AG04450 (cell line): ENCODE data around the gene STYK1. TPM values are rescaled to one million over a fixed set of nuclear protein-coding genes. Genes with fewer than 3 reads are reported as not detected.

ENCODE experiments used
- CTCF ChIA-PET: fragments of 300-600, 350-600 bp; formaldehyde crosslinking; extraction: SDS; loops from one replicate; lab custom pipeline; 2022; ENCODE audit warnings: antibody characterized with exemption, inconsistent platforms; lab: Charles Lee
- POLR2A ChIA-PET: fragments of 350-600 bp; formaldehyde crosslinking; extraction: SDS; loops from one replicate; lab custom pipeline; 2021; ENCODE audit warnings: antibody characterized with exemption, inconsistent platforms; lab: Yijun Ruan, JAX
- DNase-seq: peaks from one replicate; pipeline ENCODE4 v3.0.0-alpha.2; 2011; ENCODE audit warnings: low read depth, low spot score
- H3K27ac ChIP-seq: one replicate; pipeline ENCODE4 v1.5.1; 2012; ENCODE audit warnings: low read depth, low read length, control low read depth
- H3K27me3 ChIP-seq: one replicate; pipeline ENCODE4 v1.6.0; 2012; ENCODE audit warnings: low read length; ENCODE audit not compliant: control insufficient read depth, insufficient read depth
- H3K4me3 ChIP-seq: 2 replicates; pipeline ENCODE4 v1.5.1; 2011; ENCODE audit warnings: mild to moderate bottlenecking, low read depth, low read length, control low read depth
- H3K9me3 ChIP-seq: 2 replicates; pipeline ENCODE4 v1.5.1; 2012; ENCODE audit warnings: low read length; ENCODE audit not compliant: control insufficient read depth, insufficient read depth
- CTCF ChIP-seq: IDR thresholded peaks from 2 replicates; pipeline ENCODE4 v1.5.1; 2011; ENCODE audit warnings: low read depth, low read length, control low read depth, inconsistent platforms
- polyA plus RNA-seq: library from polyadenylated mRNA; depleted of rRNA; stranded (reverse); fragments of >200 nt; gene quantifications from 2 replicates; pipeline ENCODE4 v1.2.3, GENCODE V29; 2011

Gene STYK1
- polyA plus RNA-seq, 1 experiment = 0.02 TPM

- no peaks in the 10 kb centered on the region; the same call in 1 of the 2 replicates for H3K9me3 ChIP-seq
- CTCF ChIA-PET = interaction anchor here (0.5 kb wide), 1 partner anchor 147 kb away, joined by 3 read pairs; no protein-coding TSS in a partner anchor
Measured at GRCh38 chr12:10720974-10721650, 47.3 kb upstream of the STYK1 start.

DNA sequence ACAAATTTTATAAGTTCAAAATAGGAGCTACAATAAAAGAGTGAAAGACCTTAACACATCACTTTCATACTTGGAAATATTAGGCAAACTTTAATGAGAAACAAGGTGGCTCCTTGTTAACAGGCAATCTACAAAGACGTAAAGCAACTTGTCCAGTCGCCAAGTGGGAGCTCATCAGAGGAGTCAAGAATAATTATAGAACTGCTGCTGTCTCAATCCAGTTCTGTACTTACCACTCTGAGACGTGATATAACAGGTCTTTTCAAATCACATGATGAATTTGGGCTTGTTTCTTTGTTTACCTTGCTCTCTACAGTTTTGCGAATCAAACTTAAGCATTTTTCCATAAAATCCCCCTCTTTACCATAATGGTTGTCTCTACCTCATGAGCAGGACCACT lies 45.6 kb upstream of the STYK1 start:
- DNase-seq = no peak
- H3K27me3 ChIP-seq = no peaks in the 10 kb centered on the region
- CTCF ChIA-PET = interaction anchor here (1.2 to 4.1 kb wide), 4 partner anchors 30 to 969 kb away, joined by 3 to 36 read pairs (median 4); no protein-coding TSS in a partner anchor
- TF ChIP-seq CTCF = no peak
- POLR2A ChIA-PET = no interaction called here
- H3K27ac ChIP-seq = no peak overlapping the region
- H3K9me3 ChIP-seq = no peaks in the 10 kb centered on the region; the same call in 1 of the 2 replicates
- H3K4me3 ChIP-seq = no peak overlapping the region

More at GRCh38 chr12:10720974-10721650, 47.3 kb upstream of the STYK1 start:
- Histone ChIP-seq H3K27ac (peak overlapping the region; percentile 98), H3K27me3 (no peaks in the 10 kb centered on the region), H3K4me3 (peak overlapping the region; percentile 91)
- no peak for TF ChIP-seq CTCF
- DNase-seq = no peak
- POLR2A ChIA-PET = no interaction called here

DNA sequence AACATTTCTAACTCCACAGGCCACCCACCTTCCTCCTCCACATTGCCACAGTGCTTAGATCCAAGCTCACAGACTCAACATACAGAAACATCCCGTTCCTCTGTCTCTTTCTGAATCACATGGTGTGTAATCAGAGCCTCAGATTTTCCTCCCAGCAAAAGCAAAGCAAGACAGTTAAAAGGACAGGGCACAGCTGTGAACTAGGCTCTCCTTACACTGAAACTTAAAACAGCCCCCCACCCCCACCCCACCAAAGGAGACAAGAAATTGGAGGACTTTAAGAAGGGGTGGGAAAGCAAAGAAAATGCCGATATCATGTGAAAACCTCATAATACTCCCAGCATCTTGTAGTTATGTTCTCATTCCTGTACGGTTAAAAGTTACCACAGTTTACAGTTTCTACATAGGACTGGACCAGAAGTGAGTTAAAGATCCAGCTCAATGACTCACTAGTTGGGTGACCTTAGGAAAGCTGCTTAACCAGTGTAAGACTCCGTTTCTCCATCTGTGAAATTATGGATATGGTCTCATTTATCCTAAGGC lies 44.5 kb upstream of the STYK1 start:
- ChIA-PET CTCF (interaction anchor here (0.9 to 4.1 kb wide), 4 partner anchors 21 to 968 kb away, joined by 4 to 36 read pairs (median 4); no protein-coding TSS in a partner anchor), POLR2A (interaction anchor here (0.6 to 1.1 kb wide), 4 partner anchors 24 to 1680 kb away, joined by 3 to 6 read pairs (median 3); no protein-coding TSS in a partner anchor)
- H3K27ac ChIP-seq = peak overlapping the region; percentile 92

DNA sequence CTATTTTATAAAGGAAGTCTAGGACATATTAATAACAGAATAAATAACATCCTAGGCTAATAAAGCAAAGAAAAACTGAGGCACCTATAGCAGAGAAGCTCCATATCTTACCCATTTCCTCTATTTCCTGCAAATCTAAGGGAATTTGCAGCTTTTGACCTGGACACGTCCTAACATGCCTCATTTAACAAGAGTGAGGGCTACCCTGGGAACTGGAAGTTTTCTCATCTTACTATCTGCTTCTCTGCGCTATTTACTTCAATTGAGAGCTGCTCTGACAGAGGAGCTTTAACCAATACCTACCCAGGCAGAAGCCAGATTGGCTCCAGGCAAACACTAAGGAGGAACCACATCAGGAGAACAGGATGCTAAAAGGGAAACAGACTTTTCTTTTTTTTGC lies 43.6 kb upstream of the STYK1 start:
- POLR2A ChIA-PET = no interaction called here

More for the DNA sequence above, 44.5 kb upstream of the STYK1 start:
- H3K9me3 ChIP-seq = no peaks in the 10 kb centered on the region; the same call in 1 of the 2 replicates
- TF ChIP-seq CTCF = no peak
- peak; percentile 68 for DNase-seq
- H3K4me3 ChIP-seq = peak overlapping the region; percentile 45
- no peaks in the 10 kb centered on the region for H3K27me3 ChIP-seq

More for the DNA sequence above, 43.6 kb upstream of the STYK1 start:
- no peak for TF ChIP-seq CTCF
- Histone ChIP-seq H3K27ac (peak overlapping the region; percentile 65), H3K27me3 (no peaks in the 10 kb centered on the region), H3K9me3 (no peaks in the 10 kb centered on the region; the same call in 1 of the 2 replicates), H3K4me3 (peak overlapping the region; percentile 45)
- CTCF ChIA-PET = interaction anchor here (4.1 kb wide), 1 partner anchor 32 kb away, joined by 36 read pairs; no protein-coding TSS in a partner anchor
- no peak for DNase-seq
